Fibroblast of skin of abdomen (primary cell): ENCODE data around the gene MED17. TPM values are rescaled to one million over a fixed set of nuclear protein-coding genes. Genes with fewer than 3 reads are reported as not detected.
A peak's percentile ranks its signal among the peaks of the same experiment; 100 is the strongest.
"Not testable (repeated sequence)": the region's sequence is repeated elsewhere in the genome, so short reads cannot be mapped to it uniquely, and the experiment has no call there.

Experiments
- DNase-seq: peaks from one replicate; pipeline ENCODE4 v3.0.0-alpha.2; 2013
- polyA plus RNA-seq, 2 experiments: library from polyadenylated mRNA; unstranded; fragments of 120-200 nt; gene quantifications; one replicate each; pipeline ENCODE4 v1.2.1, GENCODE V29; 2013; ENCODE audit not compliant: insufficient read length in 2 of 2

Gene MED17, protein sequence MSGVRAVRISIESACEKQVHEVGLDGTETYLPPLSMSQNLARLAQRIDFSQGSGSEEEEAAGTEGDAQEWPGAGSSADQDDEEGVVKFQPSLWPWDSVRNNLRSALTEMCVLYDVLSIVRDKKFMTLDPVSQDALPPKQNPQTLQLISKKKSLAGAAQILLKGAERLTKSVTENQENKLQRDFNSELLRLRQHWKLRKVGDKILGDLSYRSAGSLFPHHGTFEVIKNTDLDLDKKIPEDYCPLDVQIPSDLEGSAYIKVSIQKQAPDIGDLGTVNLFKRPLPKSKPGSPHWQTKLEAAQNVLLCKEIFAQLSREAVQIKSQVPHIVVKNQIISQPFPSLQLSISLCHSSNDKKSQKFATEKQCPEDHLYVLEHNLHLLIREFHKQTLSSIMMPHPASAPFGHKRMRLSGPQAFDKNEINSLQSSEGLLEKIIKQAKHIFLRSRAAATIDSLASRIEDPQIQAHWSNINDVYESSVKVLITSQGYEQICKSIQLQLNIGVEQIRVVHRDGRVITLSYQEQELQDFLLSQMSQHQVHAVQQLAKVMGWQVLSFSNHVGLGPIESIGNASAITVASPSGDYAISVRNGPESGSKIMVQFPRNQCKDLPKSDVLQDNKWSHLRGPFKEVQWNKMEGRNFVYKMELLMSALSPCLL
- 23.0 TPM for polyA plus RNA-seq (2013, experiment 1 of 2; ENCODE audit: insufficient read length)
- 21.5 TPM for polyA plus RNA-seq (2013, experiment 2 of 2; ENCODE audit: insufficient read length)

DNA sequence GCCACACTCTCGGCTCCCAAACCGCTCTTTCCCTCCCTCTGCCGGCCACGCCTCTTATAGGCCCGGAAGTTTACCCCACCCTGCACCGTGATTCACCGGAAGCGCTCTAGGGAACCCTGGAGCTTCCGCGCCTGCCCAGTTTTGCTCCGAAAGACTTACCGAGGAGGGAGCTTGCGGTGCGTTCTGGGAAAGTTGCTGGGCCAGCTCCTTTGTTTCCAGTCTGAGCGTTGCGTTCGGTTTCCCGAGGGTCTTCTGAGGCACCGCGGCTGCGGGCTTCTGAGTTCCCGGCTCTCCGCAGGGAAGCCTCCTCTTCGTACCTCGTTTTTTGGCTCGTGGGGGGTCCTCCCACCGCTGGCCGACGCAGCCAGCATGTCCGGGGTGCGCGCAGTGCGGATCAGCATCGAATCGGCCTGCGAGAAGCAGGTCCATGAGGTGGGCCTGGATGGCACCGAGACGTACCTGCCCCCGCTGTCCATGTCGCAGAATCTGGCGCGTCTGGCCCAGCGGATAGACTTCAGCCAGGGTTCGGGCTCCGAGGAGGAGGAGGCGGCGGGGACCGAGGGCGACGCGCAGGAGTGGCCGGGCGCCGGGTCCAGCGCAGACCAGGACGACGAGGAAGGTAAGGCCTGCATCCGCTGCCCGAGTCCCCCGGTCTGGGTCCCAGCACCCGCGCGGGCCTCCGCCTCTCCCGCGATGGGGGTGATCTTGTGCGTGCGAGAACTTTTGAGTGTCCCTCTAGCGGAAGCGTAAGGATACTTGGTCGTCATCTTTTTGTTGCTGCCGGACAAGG, at the start of gene MED17:
Gene MED17 (plus strand): TSS at position 138 of the 790 bp plus-strand sequence. CDS start 232 bp downstream, at position 370.
- peak; percentile 93 for DNase-seq

DNA sequence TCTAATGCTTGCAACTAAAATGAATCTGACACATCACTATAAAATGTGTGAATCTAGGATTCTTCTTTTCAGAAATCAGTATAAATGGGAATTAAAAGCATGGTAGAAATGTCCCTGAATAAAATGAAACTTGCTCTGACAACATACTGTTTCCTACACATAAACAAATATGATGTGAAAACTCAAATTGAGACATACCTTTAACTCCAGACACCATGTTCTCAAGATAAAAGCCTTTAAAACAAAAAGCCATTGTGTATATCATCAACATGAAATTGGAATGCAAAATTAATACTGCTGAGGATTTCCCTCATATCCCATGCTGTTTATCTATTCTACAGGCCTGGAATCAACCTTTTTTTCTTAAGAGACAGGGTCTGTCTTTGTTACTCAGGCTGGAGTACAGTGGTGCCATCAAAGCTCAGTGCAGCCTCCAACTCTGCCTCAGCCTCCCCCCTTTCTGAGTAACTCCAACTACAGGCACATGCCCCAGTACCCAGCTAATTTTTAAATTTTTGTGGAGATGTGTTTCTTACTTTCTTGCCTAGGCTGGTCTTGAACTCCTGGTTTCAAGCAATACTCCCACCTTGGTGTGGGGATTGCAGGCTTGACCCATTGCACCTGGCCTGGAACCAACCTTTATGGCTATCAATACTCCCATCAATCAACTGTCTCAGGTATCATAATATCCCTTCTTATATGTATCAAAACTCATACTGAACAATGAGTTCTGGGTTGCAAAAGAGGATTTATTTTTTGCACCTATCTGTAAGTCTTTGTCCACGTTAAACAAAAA, 49.5 kb upstream of the MED17 start:
- DNase-seq = no peak

DNA sequence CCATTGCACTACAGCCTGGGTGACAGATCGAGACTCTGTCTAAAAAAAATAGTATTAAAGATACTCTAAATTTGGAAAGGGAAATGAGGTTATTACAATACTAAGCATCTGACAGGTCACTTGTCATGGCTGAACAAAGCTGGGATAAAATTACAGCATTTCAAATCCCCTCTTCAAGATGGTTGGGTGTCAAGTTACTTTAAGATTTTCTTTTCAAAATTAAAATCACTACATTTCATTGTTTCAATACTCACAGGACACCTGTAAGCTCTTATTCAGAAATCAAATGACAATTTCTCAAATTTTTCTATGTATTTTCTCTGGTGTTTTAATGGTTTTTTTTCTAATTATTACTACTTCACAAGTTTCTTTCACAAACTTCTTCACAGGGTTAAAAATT, 48.5 kb upstream of the MED17 start:
- DNase-seq = no peak

DNA sequence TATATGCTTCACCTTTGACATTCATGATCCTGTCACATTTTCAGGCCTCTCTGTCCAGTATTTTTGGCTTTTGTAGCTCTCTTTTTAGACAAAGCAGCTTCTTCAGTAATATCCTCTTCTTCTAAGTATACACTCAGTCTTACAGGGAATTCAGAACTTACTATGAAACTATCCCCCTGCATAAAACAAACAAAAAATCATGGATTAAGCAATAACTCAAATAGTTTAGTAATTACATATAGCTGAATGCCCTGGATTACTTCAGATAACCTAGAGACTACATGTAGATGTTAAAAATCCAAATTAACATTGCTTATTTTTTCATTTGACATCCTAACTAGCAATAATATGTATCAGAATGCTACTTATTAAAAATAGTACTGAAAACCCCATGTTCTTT, 48.0 kb upstream of the MED17 start:
- peak; percentile 17 for DNase-seq

DNA sequence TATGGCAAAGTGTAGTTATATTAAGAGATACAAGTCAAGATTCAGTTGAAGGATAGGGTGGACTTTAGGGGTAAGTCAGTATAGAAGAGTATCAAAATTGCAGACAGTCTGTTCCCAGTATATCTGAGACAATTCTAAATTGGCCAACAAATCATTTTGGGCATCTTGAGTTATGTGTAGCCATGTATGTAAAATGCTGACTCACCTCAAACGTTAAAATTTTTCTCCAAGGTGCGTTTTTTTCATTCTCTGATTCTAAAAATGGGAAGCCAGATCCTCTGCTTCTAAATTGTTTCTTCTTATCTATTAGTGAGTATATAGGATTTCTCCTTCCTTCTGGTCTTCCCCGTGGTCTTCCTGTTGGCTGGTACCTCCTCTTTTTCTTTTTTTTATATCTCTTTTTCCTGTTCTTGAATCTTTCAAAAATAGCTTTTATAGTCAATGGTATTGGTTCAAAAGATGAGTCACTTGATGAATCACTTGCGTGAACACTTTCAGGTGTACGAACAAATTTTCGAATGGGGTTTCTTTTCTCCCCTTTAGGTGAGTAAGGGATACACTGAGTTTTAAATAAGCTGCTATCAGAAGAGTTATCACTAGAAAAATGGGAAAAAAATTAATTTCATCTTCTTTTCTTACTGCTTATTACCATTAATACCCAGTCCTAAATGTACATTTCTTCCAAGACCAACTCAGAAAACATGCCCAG, 46.0 kb upstream of the MED17 start:
- DNase-seq = no peak

DNA sequence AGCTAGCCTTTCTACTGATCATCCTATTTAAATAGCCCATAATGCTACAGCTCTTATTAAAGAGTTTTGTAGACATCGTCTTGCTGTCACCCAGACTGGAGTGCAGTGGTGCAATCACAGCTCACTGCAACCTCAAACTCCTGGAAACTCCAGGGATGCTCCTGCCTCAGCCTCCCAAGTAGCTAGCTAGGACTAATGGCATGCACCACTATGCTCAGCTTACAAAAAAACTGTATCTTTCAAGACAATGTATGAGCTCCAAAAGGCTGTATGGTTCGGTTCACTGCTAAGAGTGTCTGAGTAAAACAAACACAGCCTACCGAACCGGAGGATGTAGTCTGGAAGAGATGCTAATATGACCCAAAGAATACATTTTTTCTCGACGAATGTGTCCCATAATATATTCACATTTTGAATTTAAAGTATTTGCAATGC, 45.4 kb upstream of the MED17 start:
- no peak for DNase-seq

DNA sequence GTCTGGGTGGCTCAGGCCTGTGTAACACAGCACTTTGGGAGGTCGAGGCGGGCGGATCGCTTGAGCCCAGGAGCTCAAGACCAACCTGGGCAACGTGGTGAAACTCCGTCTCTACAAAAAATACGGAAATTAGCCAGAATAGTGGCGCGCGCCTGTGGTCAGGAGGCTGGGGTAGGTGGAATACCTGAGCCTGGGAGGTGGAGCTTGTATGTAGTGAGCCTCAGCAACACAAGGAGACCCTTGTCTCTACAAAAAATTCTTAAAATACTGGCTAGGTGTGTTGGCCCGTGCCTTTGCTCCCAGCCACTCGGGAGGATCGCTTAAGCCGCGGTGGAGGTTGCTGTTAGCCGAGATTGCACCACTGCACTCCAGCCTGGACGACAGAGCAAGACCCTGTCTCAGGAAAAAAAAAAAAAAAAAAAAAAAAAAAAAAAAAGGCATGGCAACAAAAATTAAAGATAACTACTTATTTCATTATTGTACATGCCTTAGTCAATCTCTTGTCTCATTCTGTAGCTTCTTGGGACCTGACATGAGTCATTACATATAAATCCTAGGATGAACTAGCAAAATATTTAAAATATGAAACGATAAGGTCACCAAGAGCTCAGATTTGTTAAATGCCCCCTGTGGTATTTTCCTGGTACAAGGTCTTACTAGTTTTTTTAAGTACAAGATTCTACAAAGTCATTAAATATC, 43.9 kb upstream of the MED17 start:
- DNase-seq = peak; percentile 72

DNA sequence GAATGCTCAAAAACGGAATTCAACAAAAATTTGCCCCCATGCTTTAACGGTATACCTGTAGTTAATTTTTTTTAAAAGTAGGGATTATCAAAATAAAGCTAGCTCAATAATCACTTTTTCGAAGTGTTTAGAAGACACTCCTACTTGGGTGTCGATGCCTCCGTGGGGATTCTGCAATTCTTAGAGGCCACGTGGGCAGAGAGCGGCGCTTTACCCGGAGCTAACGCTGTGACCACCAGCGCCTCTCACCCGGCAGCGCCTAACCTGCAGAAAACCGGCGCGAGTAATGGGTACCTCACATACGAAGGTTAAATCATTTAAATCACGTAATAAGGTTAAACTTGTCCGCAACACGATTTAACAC, 43.4 kb upstream of the MED17 start:
- DNase-seq = peak; percentile 71

DNA sequence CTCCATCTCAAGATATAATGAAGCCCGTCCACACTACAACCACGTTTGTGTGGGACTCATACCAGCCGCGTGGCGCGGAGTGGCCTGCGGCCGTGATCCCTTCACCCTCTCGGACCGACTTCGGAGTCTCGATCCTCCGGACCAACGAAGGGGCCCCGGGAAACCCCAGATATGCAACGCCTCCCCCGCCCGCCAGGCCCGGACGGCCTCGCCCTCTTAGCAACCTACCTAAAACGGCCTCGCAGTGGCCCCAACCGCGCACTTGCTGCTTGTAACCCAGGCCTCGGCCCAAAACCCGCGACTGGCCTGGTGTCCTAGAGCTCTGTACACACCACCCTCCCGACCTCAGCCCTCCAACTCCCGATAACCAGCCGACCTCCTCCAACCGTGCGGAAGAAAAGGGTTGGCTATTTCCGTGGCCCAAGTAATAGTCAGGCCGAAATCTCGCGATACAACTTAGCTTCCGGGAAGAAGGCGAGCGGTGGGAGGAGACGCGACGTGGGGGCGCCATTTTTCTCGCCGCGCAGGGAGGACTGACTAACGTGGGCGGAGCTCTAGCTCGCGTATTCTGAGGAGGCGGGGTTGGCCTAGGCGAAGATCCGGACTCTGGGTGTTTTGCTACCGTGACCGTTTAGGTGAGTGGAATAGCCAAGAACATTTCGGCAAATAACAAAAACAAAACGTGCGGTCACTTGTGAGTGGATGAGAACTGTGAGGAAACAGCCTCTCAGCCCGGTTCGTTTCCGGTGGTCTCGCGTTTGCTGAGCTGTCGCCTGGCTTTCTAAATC, 42.8 kb upstream of the MED17 start, which contains the start of the genes C11orf54 and TAF1D:
Gene C11orf54 (plus strand): TSS at position 579 of the 788 bp plus-strand sequence. CDS start 5,722 bp downstream, outside the sequence.
Gene TAF1D (minus strand): TSS at position 402 of the 788 bp plus-strand sequence. CDS start 2,191 bp downstream, outside the sequence.
- peak; percentile 98 for DNase-seq

DNA sequence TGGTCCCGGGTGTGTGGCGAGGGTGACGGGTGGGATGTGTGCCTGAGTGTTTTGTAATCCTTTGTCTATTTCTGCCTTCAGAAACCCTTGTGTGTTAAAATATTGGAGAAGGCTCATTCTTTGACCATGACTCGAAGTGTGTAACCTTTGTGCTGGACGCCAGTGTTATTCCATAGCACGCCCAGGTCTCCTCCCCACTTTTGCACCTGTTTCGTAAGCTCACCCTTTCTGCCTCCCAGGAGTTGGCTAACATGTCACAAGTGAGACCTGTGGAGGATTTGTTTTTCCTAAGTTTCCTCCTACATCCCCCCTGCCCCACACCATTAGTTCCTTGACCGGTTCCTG, 42.2 kb upstream of the MED17 start:
- no peak for DNase-seq

DNA sequence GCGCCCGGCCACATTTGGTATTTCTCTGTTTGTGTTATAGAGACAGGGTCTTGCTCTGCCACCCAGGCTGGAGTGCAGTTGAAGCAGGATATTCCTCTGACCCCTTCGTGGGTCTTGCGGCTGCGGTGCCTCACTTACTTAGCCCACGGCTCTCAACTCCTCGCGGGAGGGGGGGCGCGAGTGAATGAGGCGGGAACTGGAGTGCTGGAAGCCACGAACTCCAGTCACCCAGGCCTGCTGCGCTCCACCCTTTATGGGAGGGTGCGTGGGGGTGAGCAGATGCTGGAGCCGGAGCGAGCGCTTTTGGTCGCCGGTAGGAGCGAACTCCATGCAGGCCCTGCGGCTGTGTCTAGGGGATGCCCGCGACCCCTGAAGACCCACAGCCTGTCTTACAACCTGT, 40.8 kb upstream of the MED17 start:
- DNase-seq = no peak

DNA sequence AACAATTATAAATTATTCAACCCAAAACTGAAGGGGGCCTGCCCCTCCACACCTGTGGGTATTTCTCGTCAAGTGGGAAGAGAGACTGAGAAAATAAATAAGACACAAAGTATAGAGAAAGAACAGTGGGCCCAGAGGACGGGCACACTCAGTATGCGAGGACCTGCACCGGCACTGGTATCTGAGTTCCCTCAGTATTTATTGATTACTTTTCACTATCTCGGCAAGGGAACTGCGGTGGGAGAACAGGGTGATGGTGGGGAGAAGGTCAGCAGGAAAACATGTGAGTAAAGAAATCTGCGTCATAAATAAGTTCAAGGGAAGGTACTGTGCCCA, 39.4 kb upstream of the MED17 start:
- DNase-seq = no peak

DNA sequence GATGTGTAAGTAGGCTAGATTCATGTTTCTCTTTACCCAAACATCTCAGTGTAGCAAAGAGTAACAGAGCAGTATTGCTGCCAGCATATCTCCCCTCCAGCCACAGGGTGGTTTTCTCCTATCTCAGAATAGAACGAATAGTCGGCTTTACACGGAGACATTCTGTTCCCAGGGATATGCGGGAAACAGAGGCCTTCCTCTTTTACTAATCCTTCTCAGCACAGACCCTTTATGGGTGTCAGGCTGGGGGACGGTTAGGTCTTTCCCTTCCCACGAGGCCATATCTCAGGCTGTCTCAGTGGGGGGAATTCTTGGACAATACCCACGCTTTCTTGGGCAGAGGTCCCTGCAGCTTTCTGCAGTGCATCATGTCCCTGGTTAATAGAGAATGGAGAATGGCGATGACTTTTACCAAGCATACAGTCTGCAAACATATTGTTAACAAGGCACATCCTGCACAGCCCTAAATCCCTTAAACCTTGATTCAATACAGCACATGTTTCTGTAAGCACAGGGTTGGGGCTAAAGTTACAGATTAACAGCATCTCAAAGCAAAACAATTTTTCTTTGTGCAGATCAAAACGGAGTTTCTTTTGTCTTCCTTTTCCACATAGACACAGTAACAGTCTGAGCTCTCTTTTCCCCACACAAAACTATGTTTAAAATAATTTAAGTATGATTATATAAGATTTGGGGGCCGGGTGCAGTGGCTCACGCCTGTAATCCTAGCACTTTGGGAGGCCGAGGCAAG, 38.9 kb upstream of the MED17 start:
- not testable (repeated sequence) for DNase-seq

DNA sequence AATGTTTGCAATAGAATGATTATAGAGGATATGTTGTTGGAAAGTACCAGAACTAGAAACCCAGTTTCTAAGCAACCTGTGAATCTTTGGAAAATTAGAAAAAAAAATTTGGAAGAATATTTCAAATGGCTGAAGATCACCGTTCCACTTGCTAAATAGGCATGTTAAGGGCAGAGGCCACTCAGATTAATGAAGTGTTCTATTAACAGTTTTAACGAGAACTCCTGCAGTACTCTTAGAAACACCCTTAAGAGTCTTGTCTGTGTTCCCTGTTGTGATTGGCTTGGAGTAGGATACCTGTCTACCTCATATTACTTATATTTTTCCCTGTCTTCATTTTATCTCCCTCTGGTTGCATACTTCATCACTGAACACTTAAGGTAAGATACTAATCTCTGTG, 38.0 kb upstream of the MED17 start:
- no peak for DNase-seq

DNA sequence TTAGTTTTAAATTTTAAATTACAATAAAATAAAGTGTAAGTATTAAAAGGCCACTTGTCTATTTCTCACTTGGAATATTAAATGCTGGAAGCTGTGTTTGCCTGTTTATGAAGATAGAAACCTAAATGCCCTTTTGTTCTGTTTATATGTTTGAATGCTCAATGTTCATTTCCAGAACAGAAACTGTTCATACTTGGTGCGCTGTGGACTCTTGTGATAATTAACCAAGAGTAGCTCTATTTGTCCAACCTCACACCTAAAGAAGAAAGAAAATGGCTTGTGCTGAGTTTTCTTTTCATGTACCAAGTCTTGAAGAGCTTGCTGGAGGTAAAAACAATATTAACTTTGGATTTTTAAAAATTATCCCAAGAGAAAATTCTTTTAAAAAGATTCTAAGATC, 37.0 kb upstream of the MED17 start:
- DNase-seq = no peak

DNA sequence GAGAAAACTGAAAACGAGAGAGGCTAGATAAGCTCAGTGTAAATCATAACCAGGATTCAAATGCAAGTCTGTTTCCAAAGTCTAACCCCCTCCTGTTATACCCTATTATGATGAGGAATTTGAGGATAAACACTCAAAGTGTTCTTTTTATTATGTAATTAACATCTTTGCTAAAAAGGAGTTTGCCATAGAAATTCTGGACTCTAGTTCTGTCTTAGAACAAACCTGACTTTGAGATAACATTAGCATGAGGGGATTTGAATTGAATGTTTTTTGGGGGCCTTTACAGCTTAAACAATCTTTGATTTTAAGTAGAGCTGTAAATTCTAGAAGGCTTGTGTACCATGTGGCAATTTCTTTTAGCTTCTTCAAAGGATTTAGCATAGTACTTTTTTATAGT, 33.1 kb upstream of the MED17 start:
- DNase-seq = no peak

DNA sequence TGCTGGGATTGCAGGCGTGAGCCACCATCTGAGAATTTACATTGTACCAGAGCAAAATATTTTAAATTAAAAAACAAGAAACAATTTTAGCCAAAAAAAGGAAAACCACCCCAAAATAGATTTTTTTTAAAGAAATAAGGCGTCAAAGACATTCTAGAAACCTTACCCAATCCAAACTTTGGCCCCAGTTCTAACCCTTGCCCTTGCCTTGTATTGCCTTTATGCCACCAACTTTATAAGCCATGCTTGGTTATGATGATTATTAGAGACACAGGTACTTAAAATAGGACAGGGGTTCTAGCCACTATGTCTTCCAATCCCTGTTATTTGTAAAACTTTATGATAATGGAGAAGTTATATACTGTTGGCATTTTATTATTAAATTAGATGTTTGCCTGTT, 30.8 kb upstream of the MED17 start:
- no peak for DNase-seq

DNA sequence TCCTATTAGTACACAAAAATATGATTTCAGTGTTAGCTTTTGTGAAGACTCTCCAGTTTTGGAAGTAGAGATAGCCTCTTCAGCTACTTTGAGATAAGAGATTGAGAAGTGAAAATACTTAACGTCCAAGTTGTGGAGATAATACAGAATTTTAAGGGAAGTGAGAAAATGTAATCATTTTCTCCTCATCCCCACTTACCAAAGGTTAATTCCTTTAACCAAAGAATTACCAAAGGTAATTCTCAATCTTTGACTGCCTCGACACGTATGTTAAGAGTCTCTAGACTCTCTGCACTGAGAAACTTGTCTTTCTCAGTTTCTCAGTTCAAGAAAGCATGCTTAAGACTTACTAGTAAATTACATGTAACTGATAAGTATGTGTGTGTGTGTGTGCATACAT, 27.3 kb upstream of the MED17 start:
- DNase-seq = no peak

DNA sequence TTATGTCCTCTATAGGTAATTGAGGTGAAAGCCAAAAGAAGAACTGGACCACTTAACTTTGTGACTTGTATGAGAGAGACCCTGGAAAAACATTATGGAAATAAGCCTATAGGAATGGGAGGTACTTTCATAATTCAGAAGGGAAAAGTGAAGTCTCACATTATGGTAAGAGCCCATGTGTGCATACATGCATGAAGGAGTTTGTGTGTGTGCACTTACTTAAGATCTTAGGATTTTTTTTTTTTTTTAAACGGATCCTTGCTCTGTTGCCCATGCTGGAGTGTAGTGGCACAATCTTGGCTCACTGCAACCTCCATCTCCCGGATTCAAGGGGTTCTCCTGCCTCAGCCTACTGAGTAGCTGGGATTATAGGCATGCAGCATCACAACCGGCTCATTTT, 26.8 kb upstream of the MED17 start:
- no peak for DNase-seq
